ENCODE data around the gene ADAMTS18. TPM values are rescaled to one million over a fixed set of nuclear protein-coding genes. Genes with fewer than 3 reads are reported as not detected.

Gene ADAMTS18
- total RNA-seq, 1 experiment from 2014 or later, result not detected

DNA sequence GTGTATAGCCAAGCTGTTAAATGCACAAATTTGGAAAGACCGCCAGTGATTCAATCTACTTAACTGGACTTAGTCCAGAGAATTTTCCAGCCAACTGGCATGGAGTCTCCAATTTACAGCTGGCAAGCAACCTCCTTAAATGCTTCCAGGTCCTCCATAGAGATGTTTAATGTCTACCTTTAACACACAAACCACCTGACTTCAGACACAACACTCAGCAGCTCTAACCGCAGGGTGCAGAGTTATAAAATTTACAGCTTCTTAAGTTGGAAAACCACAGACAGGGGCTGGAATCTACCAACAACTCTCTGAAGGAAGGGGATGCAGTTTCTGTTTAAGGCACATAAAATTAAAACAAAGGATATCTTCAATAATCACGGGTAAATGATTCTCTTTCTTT is 128.8 kb downstream of the ADAMTS18 start:
- Histone ChIP-seq H3K36me3 (ENCODE audit: control insufficient read depth in 1 of 2, insufficient read depth in 2 of 2, low read length in 2 of 2) (no peaks in the 10 kb centered on the region), H3K4me1 (ENCODE audit: control insufficient read depth in 1 of 2, insufficient read depth in 2 of 2, low read length in 2 of 2) (no peaks in the 10 kb centered on the region), H3K9me2 (ENCODE audit: insufficient read depth) (no peaks in the 10 kb centered on the region), H3K9me3 (ENCODE audit: control insufficient read depth in 1 of 2, insufficient read depth in 1 of 2, low read depth in 1 of 2, low read length in 2 of 2) (no peaks in the 10 kb centered on the region), H3K9ac (ENCODE audit: low read length) (no peak overlapping the region), H4K20me1 (ENCODE audit: insufficient read depth) (no peaks in the 10 kb centered on the region), H3K4me3 (replicated peaks in 1 of 2; ENCODE audit: low read depth in 1 of 2, low read length in 2 of 2) (no peak overlapping the region), H3K4me2 (ENCODE audit: low read length) (no peak overlapping the region), H3K79me2 (ENCODE audit: insufficient read depth, low read length) (no peaks in the 10 kb centered on the region), H3K27ac (ENCODE audit: low read depth, low read length) (no peak overlapping the region), H3K27me3 (ENCODE audit: insufficient read depth, low read length) (peaks cover 55% of the 10 kb centered on the region), H2AFZ (ENCODE audit: low read depth, low read length, poor library complexity, severe bottlenecking) (no peak overlapping the region)
- intact Hi-C loops (cut with micrococcal nuclease), result no loop called here
- ChIA-PET CTCF (no interaction called here), RAD21 (ENCODE audit: low non-redundant PET in 1 of 2, low total read pairs in 2 of 2, uncharacterized antibody in 2 of 2, unreplicated experiment in 2 of 2) (no interaction called here), POLR2A (no interaction called here)
- BruUV-seq (replicated peaks), result no TSS peak
- ATAC-seq, result no peak
- TF ChIP-seq, protein P1, sequence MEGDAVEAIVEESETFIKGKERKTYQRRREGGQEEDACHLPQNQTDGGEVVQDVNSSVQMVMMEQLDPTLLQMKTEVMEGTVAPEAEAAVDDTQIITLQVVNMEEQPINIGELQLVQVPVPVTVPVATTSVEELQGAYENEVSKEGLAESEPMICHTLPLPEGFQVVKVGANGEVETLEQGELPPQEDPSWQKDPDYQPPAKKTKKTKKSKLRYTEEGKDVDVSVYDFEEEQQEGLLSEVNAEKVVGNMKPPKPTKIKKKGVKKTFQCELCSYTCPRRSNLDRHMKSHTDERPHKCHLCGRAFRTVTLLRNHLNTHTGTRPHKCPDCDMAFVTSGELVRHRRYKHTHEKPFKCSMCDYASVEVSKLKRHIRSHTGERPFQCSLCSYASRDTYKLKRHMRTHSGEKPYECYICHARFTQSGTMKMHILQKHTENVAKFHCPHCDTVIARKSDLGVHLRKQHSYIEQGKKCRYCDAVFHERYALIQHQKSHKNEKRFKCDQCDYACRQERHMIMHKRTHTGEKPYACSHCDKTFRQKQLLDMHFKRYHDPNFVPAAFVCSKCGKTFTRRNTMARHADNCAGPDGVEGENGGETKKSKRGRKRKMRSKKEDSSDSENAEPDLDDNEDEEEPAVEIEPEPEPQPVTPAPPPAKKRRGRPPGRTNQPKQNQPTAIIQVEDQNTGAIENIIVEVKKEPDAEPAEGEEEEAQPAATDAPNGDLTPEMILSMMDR (IDR thresholded peaks at IDR 0.05 in 2 of 3, conservative IDR thresholded peaks at IDR 0.05 in 1 of 3; ENCODE audit: borderline replicate concordance in 1 of 3, insufficient read depth in 1 of 3, low read depth in 2 of 3, low read length in 2 of 3), result no peak
- TF ChIP-seq POLR2A (IDR thresholded peaks at IDR 0.05; ENCODE audit: borderline replicate concordance, extremely low read depth, insufficient read depth, insufficient read length) (no peak), RAD21 (IDR thresholded peaks at IDR 0.05; ENCODE audit: low read depth) (no peak), EGR1 (IDR thresholded peaks at IDR 0.05; ENCODE audit: low read depth) (no peak), EZH2 (IDR thresholded peaks at IDR 0.05) (no peak), SRF (IDR thresholded peaks at IDR 0.05; ENCODE audit: low read depth) (no peak), POLR2AphosphoS5 (IDR thresholded peaks at IDR 0.05; ENCODE audit: low read depth, low read length) (no peak), ZFX (IDR thresholded peaks at IDR 0.05) (no peak), ELF1 (IDR thresholded peaks at IDR 0.05; ENCODE audit: borderline replicate concordance, low read depth) (no peak), SIN3A (IDR thresholded peaks at IDR 0.05; ENCODE audit: low read depth) (no peak), EZH2phosphoT487 (IDR thresholded peaks at IDR 0.05; ENCODE audit: borderline replicate concordance) (no peak), CBX3 (IDR thresholded peaks at IDR 0.05; ENCODE audit: low read depth) (no peak)
- TF ChIP-seq, protein P2, sequence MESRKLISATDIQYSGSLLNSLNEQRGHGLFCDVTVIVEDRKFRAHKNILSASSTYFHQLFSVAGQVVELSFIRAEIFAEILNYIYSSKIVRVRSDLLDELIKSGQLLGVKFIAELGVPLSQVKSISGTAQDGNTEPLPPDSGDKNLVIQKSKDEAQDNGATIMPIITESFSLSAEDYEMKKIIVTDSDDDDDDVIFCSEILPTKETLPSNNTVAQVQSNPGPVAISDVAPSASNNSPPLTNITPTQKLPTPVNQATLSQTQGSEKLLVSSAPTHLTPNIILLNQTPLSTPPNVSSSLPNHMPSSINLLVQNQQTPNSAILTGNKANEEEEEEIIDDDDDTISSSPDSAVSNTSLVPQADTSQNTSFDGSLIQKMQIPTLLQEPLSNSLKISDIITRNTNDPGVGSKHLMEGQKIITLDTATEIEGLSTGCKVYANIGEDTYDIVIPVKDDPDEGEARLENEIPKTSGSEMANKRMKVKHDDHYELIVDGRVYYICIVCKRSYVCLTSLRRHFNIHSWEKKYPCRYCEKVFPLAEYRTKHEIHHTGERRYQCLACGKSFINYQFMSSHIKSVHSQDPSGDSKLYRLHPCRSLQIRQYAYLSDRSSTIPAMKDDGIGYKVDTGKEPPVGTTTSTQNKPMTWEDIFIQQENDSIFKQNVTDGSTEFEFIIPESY (IDR thresholded peaks at IDR 0.05; ENCODE audit: extremely low read depth, insufficient replicate concordance, low read length), result no peak
- DNase-seq (ENCODE audit: low read depth, low spot score), result no peak
